ENCODE data around the gene ENPP4.

- TF ChIP-seq CTCF (IDR thresholded peaks at IDR 0.05), result no peak
- no peak for TF ChIP-seq POLR2A (IDR thresholded peaks at IDR 0.05)
These were observed 59.9 kb downstream of the ENPP4 start for GRCh38 chr6:46189726-46190125.
